OCI-LY7 (cell line): Measurements from ENCODE around the gene PNRC1.

Experiments used
- CTCF ChIP-seq: fragments of 200-600 bp; sonication (generic); conservative IDR thresholded peaks from 2 replicates; pipeline ENCODE4 v1.5.1; 2014; ENCODE audit warnings: mild to moderate bottlenecking, antibody characterized with exemption, low read length, moderate library complexity, mixed read lengths
- EZH2phosphoT487 ChIP-seq: fragments of 200-600 bp; sonication (generic); IDR thresholded peaks from 2 replicates; pipeline ENCODE4 v1.6.1; 2018; ENCODE audit warnings: low read depth, borderline replicate concordance, mild to moderate bottlenecking, mixed run types, antibody characterized with exemption, low read length, moderate library complexity, mixed read lengths

- TF ChIP-seq CTCF: no peak
- TF ChIP-seq EZH2phosphoT487: no peak
These were observed 36.9 kb downstream of the PNRC1 start, which contains the start of gene SRSF12 for GRCh38 chr6:89117211-89118108.
